SKM-1 treated with dmso at 0.1 percent for 144 hours (cell line): ENCODE data around the gene TNFAIP8L3.
A peak's percentile ranks its signal among the peaks of the same experiment; 100 is the strongest.
"Not testable (repeated sequence)": the region's sequence is repeated elsewhere in the genome, so short reads cannot be mapped to it uniquely, and the experiment has no call there.

ENCODE experiments used
- DNase-seq: peaks from one replicate; lab custom pipeline; 2025; ENCODE audit not compliant: unreplicated experiment; lab: John Stamatoyannopoulos, UW

TNFAIP8L3 gene

DNA sequence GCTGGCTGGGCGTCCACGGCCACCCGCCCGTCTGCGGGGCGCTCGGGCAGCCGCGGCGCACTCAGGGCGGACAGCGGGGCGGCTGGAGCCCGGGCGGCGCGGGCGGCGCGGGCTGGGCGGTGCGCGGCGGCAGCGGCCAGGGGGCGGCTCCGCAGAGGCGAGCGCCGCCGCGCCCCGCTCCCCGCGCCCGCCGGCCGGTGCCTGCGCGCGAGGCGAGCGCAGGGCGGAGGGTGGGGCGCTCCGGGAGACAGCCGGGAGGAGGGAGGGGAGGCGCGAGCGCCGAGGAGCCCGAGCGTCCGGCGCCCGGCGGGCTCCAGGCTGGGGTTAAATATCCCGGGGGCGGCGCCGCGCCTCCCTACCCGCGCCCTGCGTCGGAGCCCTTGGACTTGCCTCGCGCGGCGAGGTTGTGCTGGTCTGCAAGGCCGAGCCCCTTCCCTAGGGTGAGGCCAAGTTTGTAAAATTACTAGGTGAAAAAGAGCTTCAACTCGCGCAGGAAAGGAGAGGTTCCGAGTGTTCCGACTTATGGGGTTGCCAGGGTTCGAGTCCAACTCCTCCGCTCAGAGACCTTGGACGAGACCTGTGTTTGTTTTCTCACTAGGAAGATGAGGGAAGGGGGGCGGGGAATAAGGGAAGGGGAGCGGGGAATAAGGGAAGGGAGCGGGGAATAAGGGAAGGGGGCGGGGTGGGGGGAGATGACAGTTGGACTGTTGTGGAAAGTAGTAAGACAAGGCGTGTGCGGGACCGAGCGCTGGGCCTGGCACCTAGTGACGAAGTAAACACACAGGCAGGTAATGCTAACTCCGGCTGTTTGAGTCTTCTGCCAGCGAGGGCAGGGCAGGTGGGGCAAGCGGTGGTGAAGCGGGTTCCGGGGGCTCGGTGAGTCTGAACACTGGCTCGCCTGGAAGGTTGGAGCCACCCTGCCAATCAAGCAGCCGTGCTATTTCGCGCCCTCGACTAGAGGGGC, at the start of gene TNFAIP8L3:
TSS of gene TNFAIP8L3 (minus strand) at position 301 of the 964 bp plus-strand sequence. CDS start 311 bp downstream, outside the sequence.
- no peak for DNase-seq

DNA sequence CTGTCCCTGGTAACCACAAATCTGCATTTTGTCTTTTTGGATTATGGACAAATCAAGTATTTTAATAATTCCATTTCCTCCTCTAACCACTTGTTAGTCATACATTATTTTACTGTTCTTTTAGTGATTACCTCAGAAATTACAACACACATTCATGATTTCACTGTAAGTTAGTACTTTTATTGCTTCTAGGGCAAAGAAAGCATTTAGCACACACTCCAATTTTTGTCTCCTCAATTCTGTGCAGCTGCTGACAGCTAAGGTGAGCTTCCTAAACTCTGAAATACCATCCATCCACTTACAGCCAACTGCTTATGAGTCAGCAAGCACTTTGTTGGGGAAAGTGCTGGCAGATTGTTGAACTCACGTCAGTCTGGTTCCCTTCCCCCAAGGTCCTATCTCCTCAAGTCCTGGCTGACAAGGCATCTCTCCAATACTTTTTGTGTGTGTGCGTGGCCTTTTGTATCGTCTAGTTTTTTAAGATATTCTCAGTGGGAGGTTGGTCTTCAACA, 49.4 kb upstream of the TNFAIP8L3 start:
- no peak for DNase-seq

DNA sequence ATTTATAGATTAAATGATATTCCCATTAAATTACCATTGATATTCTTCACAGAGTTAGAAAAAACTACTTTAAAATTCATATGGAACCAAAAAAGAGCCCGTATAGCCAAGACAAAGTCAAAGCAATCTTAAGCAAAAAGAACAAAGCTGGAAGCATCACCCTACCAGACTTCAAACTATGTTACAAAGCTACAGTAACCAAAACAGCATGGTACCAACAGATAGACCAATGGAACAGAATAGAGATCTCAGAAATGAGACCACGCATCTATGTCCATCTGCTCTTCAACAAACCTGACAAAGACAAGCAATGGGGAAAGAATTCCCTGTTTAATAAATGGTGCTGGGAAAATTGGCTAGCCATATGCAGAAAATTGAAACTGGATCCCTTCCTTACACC, 45.6 kb upstream of the TNFAIP8L3 start:
- not testable (repeated sequence) for DNase-seq

DNA sequence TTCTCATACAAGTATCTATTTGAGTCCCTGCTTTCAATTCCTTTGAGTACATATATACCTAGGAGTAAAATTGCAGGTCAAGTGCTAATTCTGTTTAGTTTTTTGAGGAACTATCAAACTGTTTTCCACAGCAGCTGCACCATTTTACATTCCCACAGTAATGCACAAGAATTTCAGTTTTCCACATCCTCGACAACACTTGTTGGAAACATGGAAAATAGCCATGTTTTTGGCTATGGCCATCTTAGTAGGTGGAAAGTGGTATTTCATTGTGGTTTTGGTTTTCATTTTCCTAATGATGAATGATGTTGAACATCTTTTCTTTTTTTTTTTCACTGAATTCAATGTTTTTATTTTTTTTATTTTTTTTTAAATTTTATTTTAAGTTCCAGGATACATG, 44.4 kb upstream of the TNFAIP8L3 start:
- no peak for DNase-seq

DNA sequence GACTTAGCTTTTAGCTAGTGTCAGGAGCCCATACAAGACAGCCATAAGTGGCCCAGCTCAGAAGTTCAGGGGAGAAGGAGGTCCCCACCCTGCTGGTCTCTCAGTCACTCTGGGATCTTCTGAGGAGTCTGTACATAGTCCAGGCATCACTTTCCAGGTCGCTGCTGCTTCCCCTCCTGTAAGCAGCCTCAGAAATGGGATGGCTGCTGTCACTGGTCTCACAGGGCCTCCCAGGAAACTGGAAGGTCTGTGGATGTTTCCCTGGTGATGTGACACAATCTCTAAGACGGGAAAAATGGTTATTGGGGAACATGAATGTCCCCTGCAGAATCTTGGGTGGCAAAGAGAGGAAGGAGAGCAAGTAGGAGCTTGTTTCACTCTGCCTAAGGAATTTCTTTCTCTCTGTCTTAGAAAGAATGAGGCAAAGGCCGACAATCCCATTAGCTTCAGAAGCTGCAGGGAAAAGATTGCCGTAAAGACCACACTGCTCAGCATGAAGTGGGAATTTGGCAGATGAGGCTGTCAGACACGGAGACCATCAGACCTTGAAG, 43.2 kb upstream of the TNFAIP8L3 start:
- DNase-seq, result no peak

DNA sequence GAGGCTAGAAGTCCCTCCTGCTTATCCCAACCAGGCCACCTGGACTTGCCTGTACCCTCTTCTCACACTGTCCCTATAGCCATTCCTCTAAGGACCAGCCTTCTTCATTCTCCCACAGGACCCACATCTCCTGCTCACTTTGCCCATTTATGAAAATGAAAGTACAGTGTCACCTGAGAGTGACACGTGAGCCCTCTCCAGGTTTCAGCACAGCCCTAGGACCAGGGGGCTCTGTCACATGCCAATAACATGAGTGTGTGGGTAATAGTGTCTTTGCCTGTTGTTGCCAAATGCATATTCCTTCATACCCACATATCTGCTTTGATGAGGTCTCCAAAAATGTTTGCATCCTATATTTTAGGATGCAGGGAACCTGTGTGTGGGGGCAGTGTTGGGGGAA, 42.3 kb upstream of the TNFAIP8L3 start:
- no peak for DNase-seq

DNA sequence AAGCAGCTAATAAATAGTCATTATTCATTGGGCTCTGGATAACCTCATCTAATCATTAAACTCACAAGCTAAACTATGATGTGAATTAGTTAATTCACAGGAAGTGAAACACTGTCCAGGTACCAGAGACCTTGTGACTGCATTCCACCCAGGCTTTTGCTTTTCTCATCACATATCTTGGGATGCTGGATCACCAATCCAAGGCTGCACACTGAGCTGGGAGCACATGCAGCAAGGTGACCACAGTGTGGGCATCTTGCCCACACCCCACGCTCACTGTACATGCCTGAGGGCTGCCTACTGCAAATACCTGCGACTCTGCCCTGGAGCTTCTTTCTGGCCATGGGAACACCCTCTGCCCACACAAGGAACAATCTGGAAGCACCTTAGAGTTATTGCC, 40.6 kb upstream of the TNFAIP8L3 start:
- no peak for DNase-seq

DNA sequence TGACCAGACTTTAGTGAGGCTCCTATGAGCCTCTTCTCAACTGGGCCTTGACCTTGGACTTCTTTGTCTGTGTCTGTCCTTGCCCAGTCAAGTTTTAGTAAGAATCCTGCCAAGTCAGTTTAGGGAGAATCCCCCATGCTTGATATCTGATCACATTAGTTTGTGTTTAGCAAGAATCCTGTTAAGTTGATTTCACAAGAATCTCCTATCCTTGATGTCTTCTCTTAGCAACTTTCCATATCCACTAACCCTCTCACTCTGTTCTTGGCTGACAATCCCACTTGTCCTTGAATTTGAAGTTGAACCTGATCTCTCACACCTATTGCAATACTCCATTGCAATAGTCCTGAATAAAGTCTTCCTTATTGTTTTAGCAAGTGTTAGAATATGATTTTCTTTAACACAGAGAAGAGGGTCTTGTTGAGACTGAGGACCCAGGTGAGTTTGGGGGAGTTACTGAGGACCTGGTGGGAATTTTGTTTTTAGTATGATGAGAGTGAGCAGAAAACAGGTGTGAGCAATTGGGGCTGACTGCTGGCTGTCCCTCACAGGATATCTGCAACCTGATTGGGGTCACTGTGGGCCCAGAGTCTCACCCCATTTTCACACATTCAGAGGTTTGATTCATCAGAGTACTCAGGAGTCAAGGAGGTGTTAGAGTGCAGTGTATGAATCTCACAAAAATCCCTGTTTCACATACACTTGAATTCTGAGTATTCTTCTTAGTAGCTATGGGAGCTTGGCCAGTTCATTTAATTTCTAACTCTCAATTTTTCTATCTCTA, 39.9 kb upstream of the TNFAIP8L3 start:
- no peak for DNase-seq

DNA sequence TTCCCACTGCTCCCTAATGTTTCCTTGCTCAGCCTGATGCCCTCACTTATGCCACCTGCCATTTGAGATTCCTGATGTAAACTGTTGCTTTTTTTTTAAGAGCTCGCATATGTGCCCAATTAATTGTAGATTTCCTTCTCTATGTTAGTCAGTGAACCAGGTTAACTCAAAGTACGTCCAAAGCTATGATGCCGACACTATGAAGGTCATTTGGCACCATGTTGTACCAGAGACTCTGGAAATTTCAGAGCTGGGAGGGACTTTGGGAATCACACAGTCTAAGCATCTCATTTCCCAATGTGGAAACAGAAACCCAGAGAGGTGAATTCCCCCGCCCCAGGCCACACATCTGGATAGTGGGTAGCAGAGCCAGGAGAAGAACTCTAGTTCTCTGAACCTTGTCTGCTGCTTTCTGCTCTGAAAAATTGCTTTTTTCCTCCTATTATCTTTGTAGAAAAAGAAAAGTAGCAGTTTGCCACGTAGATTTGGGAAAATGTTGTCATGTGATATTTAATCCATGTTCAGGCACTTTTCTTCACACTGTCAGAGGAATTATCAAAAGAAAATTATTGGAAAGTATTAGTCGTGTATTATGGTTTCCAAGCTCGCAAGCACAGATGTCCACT, 38.5 kb upstream of the TNFAIP8L3 start:
- DNase-seq, result no peak

DNA sequence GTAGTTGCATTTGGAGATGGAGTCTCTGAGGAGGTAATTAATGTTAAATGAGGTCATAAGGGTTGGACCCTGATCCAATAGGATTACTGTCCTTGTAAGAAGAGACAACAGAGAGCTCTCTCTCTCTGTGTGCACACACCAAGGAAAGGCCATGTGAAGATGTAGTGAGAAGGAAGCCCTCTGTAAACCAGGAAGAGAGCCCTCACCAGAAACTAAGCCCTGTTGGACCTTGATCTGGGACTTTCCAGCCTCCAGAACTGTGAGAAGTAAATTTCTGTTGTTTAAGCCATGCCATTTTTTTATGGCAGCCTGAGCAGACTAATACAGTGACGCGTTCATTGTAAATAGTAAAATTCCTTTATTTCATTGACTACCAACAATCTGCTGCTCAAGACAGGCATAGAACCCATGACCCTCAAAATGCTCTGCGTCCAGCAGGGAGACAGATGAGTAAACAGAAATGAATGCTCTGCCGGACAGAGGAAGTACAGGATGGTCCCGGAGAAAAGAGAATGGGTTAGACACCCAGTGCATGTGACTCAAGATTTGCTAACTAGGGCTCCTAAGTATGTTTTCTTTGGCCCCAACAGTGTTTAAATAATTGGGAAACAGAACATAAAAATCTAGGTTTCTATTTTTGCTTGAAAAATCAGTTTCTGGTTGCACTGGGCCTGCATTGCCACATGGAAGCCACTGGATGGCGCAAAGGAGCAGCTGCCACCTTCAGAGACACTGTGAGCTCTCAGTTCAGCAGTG, 37.9 kb upstream of the TNFAIP8L3 start:
- DNase-seq, result peak; percentile 37

DNA sequence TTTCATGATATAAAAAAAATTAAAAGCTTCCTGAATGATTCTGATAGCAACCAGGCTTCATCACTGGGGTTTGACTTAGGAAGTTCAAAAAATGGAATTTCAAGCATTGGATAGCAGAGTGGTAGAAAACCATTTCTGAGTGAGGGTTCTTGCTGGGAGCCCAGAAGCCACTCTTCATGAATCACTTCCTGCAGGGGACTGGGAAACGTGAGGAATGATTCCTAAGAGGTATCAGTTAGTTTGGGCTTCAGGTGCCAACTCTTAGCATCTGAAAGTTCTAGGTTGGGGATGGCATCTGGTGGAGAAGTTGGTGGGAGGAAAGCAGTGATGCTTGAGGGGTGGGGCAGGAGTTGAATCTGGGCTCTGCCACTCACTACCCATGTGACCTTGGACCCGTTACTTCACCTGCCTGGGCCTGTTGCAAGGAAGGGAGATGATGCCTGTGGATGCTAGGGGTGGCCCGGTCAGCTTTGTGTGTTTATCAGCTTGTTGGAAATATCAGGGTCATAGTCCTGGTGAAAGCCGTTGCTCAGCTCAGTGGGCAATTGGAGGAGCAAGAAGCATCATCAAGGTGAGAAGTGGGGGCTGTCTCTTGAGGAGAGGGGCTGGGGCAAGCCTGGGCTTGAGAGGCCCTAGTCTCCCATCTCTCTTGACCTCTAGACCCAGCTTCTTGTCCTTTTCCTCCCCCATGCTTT, 37.0 kb upstream of the TNFAIP8L3 start:
- DNase-seq, result no peak

DNA sequence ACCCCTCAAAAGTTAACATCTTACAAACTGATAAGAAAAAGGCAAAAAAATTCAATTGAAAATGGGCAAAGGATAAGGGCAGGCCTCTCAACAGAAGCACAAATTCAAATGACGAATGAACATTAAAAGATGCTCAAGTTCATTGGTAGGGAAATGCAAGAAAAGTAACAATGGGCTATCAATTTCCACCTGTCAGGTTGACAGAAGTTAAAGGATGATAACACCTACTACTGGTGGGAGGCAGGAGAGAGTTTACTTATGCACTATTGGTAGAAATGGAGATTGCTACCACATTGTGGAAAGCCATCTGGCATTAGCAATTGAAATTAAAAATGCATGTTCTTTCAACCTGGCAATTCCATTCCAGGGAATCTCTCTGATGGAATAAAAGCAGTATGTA, 35.6 kb upstream of the TNFAIP8L3 start:
- DNase-seq, result no peak

DNA sequence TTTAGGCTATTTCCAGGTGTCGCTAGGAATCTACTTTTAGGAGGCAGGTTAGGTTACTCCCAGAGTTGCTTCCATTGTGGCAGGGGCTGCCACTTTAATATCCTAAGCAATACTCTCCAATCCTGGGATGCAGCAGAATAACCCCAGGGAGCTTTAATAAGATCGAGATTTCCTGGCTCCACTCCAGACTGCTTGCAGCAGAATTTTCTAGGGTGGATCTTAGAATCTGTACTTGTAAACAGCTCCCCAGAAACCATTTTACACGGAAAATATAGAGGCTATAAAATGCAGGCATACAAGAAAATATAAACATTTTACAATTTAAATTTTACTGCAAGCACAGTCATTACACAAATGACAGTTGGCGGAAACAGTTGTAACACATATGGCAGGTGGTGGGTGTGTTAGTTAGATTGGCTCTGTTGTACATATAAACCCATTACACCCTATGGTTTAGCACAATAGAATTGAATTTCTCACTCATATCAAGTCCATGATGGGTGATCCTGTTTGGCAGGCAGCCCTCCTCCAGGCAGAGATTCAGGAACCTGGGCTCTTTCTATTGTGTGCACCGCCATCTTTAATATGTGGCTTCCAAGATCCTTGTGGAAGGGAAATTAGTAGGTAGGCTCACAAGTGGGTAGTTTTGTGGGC, 35.0 kb upstream of the TNFAIP8L3 start:
- DNase-seq, result no peak

DNA sequence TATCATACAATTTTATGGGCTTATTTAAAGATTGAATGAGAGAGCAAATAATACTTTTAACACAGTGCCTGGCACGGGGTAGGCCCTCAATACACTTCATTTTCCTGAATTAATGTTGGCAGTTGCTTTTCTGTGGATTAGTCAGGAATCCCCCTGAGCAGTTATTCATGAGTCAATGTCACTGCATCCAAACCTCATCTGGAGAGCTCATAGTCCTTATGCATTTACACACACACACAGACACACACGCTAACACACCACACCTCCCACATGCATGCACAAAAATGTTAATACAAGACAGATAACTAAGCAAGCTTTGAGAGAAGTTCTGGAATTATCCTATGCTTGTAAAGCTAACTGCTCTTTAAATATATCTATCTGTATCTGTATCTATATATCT, 34.0 kb upstream of the TNFAIP8L3 start:
- DNase-seq, result no peak

DNA sequence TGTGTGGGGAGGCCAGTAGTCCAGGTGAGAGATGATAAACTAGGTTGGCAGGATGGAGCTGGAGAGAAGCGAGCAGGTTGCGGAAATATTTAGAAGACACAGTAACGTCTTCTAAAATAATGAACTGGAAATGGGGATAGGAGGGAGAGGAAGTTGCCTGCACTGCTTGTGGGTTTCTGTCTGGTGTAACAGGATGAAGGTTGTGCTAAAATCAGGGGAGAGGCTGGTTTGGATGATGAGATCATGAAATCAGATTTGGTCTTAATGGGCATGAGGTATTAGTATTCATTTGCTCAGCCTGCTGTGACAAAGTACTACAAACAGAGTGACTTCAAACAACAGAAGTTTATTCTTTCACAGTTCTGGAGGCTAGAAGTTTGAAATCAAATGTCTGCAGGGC, 32.1 kb upstream of the TNFAIP8L3 start:
- peak; percentile 74 for DNase-seq

DNA sequence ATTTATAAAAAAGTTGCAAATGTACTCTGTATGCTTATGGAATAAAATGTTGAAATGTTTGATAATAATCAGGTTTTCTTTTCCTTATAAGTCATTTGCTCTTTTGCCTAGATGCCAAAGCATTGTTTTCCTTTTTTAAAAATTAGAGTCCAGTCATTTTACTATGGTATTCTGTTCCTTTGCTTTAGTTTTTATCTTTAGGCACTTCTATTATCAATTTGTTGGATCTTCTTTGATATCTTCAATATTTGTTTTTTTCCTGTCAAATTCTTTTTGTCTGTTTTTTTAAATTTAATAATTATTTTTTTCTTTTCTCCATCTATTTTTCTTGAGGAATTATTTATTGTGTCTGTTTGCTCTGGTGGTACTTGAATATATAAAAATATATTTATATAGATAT, 28.3 kb upstream of the TNFAIP8L3 start:
- DNase-seq, result not testable (repeated sequence)

DNA sequence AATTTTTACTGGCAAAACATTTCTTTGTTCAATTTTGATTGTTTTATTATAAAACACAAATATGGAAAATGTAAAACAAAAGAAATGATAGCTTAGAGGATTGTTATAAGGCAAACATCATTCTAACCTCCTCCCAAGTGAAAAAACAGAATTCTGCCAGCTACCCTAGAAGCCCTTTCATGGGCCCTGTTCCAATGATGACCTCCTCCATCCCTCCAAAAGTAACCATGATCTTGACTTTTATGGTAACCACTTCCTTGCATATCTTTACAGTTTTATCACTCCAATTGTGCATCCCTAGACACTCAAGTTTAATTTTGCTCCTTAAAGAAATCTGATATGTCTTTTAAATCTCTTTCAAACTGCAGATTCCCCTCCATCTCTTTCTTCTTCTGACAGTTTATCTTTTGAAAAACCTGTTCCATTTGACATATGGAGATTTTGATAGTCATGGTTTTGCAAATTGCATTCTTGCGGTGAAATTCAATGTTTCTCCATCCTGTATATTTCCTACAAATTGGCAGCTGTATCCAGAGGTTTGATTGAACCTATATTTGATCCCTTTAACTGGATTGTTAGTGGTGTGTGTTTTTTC, 27.0 kb upstream of the TNFAIP8L3 start:
- DNase-seq, result no peak

DNA sequence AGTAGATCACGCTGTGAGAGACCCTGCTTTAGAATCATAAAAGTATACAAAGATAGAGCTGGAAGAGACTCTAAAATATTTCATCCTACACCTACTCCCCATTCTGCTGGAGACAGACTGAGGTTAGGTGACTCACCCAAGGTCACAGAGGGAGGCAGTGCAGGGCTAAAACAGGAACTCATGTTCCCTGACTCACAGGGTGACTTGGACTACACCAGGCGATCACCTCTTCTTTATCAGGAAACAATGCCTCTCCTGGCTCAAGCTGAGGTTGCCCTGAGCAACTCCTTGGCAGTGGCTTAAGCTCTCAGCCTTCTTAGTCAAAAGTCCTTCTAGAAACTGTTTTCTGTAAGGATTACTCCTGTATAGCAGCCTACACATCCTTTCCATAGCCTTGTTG, 26.4 kb upstream of the TNFAIP8L3 start:
- DNase-seq, result peak; percentile 78

DNA sequence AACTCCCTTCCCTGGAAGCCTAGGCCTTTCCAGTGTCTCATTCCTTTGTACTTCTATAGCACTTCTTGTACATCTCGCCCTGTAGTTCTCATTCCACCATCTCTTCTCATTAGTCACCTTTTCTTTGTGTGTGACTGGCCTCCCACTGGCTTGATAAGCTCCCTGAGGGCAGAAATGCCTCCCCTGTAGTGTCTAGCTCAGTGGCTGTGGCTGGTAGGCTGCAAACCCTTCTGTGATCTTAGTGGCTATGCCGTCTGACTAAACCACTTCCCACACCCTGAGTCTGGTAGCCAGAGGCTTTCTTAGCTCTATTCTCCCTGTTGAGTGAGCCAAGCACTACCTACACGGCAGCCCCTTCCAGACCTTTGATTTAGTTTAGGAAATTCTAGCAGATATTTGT, 24.4 kb upstream of the TNFAIP8L3 start:
- DNase-seq, result no peak
